Measurements from ENCODE around the gene NOP53. TPM values are rescaled to one million over a fixed set of nuclear protein-coding genes. Genes with fewer than 3 reads are reported as not detected.

Gene NOP53
- total and polyA plus RNA-seq, 2 of the 13 experiments (the other 11 are each of a cell fraction or from before 2014, with no cell fraction given): 53.9 to 141 TPM

DNA sequence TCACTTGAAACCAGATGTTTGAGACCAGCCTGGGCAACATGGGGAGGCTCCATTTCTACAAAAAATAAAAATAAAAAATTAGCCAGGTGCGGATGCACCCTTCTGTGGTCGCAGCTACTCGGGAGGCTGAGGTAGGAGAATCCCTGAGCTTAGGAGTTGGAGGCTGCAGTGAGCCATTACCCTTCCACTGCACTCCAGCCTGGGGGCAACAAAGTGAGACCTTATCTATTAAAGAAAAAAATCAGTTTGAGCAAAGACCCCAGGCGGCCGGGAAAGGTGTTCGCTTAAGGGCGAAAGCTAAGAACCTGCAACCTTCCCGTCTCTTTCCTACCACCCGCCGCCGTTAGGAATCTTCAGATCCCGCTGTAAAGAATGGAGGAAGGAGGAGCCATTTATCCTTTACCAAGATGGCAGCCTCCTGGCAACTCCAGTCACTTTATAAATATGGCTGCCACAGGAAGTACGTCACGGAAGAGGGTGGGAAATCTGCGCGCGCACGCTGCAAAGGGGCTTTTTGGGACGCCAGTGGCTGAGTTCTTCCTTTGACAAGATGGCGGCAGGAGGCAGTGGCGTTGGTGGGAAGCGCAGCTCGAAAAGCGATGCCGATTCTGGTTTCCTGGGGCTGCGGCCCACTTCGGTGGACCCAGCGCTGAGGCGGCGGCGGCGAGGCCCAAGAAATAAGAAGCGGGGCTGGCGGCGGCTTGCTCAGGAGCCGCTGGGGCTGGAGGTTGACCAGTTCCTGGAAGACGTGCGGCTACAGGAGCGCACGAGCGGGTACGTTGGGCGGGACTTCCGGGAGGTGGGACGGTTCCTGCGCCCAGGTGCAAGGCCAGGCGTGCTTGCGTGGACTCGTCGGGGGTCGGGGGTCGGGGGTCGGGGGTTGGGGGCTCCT lies at the start of gene NOP53 (continued):
- TF ChIP-seq HINFP (CRISPR knock-in tag; IDR thresholded peaks at IDR 0.05; ENCODE audit: low read depth) (no peak), ZNF484 (CRISPR knock-in tag; IDR thresholded peaks at IDR 0.05; ENCODE audit: borderline replicate concordance, low read depth) (no peak), KMT2B (CRISPR knock-in tag; IDR thresholded peaks at IDR 0.05) (0 out of 2 replicates have a peak, but pooled peaks have one; percentile 64), RBAK (CRISPR knock-in tag; IDR thresholded peaks at IDR 0.05) (no peak; the same call in 1 of the 2 replicates), ZNF547 (CRISPR knock-in tag; IDR thresholded peaks at IDR 0.05) (peak; percentile 85; the same call in 1 of the 2 replicates), ZNF121 (CRISPR knock-in tag; IDR thresholded peaks at IDR 0.05) (no peak), ZNF432 (CRISPR knock-in tag; IDR thresholded peaks at IDR 0.05; ENCODE audit: borderline replicate concordance) (no peak), AGO1 (IDR thresholded peaks at IDR 0.05; ENCODE audit: low read depth, low read length, poor library complexity, severe bottlenecking) (no peak), GATAD1 (CRISPR knock-in tag; IDR thresholded peaks at IDR 0.05) (peak; percentile 93), TSC22D2 (CRISPR knock-in tag; IDR thresholded peaks at IDR 0.05; ENCODE audit: borderline replicate concordance) (peak; percentile 86; the same call in 1 of the 2 replicates), ELF1 (CRISPR knock-in tag; IDR thresholded peaks at IDR 0.05) (peak; percentile 86), ZNF510 (CRISPR knock-in tag; IDR thresholded peaks at IDR 0.05; ENCODE audit: low read depth) (peak; percentile 37; the same call in 1 of the 2 replicates), ESRRA (CRISPR knock-in tag; IDR thresholded peaks at IDR 0.05; ENCODE audit: low read depth) (0 out of 2 replicates have a peak, but pooled peaks have one; percentile 40), SALL1 (CRISPR knock-in tag; IDR thresholded peaks at IDR 0.05) (peak; percentile 61; the same call in 1 of the 2 replicates), ZBTB14 (CRISPR knock-in tag; IDR thresholded peaks at IDR 0.05) (no peak), ARNT2 (CRISPR knock-in tag; IDR thresholded peaks at IDR 0.05; ENCODE audit: low read depth) (no peak), ZZZ3 (CRISPR knock-in tag; IDR thresholded peaks at IDR 0.05; ENCODE audit: borderline replicate concordance) (peak; percentile 66; the same call in 1 of the 2 replicates), ZNF30 (CRISPR knock-in tag; IDR thresholded peaks at IDR 0.05) (no peak), ZNF7 (CRISPR knock-in tag; IDR thresholded peaks at IDR 0.05) (no peak), CBX1 (IDR thresholded peaks at IDR 0.05; ENCODE audit: low read depth) (no peak), KDM5A (IDR thresholded peaks at IDR 0.05; ENCODE audit: borderline replicate concordance, low read length) (peak; percentile 85; the same call in 1 of the 2 replicates)
- TF ChIP-seq, protein P1, sequence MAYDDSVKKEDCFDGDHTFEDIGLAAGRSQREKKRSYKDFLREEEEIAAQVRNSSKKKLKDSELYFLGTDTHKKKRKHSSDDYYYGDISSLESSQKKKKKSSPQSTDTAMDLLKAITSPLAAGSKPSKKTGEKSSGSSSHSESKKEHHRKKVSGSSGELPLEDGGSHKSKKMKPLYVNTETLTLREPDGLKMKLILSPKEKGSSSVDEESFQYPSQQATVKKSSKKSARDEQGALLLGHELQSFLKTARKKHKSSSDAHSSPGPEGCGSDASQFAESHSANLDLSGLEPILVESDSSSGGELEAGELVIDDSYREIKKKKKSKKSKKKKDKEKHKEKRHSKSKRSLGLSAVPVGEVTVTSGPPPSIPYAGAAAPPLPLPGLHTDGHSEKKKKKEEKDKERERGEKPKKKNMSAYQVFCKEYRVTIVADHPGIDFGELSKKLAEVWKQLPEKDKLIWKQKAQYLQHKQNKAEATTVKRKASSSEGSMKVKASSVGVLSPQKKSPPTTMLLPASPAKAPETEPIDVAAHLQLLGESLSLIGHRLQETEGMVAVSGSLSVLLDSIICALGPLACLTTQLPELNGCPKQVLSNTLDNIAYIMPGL (CRISPR knock-in tag; IDR thresholded peaks at IDR 0.05; ENCODE audit: borderline replicate concordance in 1 of 2, low read depth in 1 of 2): peak in 1 of 2 experiments; percentile 66; a peak in 3 of 4 replicates
